SHP77 (cell line): Measurements from ENCODE around the gene ASTN1.
A peak's percentile ranks its signal among the peaks of the same experiment; 100 is the strongest.

ENCODE experiments used
- DNase-seq, 2 experiments: peaks; one replicate each; lab custom pipeline; 2025; lab: John Stamatoyannopoulos, UW

The ASTN1 gene

DNA sequence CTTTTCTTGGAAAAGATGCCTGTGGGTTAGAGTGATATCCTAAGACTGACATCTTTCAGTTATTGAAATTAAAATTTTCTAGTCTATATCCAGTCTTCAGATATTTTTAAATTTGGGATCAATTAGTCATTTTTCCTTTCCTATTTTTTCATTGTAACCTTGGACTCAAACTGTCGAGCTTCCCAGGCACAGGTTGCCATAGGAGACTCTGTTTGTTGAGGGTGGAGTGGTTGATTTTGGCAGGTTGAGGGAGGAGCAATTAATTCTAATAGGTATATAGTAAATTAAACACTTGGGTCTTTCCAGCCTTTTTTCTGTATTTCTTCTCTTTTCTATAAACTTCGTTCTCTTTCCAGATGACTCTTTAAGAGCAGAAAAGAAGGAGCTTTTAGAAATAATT is 326.8 kb downstream of the ASTN1 start:
- DNase-seq, result no peak

DNA sequence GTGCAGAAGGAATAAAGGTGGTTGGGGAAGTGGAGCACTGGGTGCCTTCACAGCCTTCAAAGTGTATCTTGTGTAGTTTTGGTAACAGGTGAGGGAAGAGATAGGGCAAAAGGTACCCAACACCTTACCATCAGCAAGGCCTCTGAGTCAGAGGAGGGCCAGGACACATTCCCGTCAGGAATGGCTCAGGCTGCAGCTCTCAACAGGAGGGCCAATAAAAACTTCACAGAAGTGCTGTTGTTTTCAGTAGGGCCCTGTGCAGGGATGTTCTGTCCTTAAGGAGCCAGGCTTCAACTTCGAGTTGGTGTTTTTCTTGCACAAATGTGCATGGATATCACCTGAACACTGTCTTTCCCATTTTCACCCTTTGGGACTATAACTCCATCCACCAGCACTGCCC is 333.4 kb downstream of the ASTN1 start:
- no peak for DNase-seq

DNA sequence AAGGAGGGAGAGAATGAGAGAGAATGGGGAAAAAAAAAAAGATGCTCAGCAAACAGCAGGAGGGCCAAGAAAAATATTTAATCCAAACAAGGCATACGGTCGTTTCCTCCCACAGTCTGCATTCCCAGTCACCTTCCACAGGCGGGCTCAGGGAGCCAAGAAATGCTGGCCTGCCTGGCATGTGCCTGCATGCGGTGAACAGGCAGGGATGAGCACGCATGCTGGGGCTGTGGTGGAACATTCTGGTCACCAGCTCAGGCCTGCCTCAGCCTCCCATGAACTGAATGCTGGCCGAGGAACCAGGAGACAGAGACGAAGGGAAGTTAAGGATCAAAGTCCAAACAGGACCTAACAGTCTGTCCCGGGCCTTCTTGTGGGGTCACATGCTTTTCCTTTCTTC is 335.3 kb downstream of the ASTN1 start:
- no peak for DNase-seq

DNA sequence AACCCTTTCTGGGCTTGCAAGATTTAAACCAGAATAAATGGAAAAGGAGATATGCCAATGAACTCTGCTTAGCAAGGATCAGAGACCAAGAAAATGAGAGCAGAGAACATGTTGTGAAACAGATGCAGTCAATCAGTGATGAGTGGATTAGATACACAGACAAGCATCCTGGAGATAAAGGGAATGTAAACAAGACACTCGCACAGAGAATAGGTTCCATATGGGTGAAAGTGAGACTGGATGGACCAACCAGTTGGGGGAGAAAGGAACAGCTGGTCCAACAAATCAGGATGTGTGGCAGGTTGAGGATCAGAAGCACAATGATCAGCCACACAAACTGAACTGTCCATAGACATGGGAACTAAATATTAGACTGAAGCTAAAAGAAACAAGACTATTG is 338.2 kb downstream of the ASTN1 start:
- DNase-seq, result peak in 1 of 2 experiments; percentile 38

DNA sequence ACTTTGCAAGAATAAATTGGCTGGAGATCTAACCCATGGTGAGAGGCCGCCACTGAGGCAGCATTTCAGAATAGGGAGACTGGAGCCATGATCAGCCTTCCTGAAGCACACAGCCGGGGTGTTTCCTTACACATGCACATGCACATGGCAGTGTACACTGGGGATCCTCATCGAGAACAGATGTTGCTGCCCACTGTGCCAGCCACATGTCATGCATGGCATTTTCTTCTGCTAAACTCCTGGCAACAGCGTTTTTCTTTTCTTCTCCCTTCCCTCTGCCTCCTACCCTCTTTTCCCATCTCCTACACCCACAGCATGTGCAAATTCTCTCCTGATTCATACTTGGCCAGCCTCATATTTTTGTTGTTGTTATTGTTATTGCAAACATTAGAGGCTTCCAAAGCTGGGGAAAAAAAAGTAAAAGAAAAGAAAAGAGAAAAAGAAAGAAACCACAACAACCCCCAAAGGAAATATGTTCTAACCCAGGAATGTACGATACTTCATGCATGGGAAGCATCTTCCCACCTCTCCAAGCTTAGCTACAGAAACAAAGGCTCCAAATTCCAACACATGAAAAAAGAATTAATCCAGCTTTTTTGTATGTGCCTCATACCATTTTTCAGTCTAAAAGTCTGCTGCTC is 344.0 kb downstream of the ASTN1 start:
- DNase-seq, result no peak

DNA sequence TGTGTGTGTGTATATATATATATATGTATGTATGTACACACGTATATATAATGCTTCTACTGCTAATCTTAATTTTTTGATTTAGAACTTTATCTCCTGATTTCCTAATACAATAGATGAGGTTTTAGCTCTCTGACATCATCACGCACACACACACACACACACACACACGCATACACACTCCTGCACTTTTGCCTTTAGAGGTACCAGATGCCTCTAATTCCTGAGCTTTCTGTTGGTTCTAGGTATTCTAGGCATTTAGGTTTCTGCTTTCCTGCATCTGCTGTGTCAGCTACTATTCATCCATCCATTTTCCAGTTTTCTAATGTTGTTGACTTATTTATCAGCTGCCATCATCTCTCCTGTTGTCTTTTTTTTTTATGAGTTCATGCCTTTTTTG is 348.3 kb downstream of the ASTN1 start:
- no peak for DNase-seq

DNA sequence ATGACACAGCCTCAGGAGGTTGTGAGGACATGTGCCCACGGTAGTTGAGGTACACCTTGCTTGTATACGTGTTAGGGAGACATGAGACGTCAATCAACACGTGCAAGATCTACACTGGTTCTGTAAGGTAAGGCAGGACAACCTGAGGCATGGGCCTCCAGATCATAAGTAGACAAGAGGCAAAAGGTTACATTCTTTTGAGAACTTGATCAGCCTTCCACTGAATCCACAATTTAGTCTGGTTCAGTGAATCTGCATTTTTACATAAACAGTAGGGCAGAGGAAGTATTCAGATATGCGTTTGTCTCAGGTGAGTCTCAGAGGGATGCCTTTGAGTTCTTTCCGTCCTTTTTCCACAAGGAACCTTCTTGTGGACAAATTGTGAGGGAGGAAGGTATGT is 348.9 kb downstream of the ASTN1 start:
- DNase-seq, result no peak

DNA sequence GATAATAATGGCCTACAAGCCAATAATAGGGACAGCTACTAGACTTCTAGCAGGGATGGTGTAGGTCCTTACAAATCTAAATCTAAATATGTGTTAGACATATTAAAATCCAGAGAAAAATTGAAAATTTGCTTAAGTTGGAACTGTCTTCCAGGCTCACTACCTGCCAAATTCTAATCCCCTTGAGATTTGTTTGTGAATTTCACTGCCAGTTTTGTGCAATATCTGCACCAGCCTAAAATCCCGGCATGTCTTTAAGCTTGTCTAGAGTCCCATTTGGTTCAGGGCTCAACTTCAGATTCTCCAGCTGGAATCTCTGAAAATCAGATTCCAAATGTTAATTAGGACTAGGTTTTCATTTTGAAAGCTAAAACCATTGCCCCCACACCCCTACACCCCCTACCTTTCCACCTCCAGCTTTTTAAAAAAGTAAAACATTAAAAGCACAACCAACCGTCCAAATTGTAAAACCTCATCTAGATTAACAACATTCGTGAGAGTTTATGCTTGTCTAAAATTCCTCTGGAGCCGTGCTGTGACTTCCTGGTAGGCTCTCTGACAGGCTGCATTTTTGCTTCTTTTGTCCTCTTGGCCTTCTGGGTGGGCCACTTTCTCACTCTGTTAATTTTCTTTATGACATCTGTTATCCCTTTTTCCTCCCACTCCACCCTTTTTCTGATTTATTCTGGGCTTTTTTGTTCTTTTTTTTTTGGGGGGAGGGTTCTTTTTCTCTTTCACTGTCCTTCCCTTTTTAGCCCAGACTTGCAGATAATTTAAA is 352.8 kb downstream of the ASTN1 start:
- DNase-seq, result no peak

DNA sequence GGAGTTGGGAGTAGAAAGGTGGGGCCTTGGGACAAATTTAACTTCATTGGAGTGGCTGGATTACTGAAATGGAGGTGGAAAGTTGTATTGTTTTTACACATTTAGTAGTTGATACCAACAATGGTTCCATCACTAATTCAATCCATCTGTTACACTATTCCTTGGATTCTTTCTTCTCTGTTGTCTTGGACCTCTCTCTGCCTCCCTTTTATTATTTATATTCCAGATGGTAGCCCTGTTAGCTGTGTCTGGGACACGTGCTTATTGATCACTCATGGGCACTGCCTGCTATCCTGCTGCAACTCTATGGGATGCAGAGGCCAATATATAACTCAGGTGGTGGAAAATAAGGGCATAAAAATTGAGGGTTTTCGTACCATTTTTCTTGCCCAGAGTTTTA is 355.2 kb downstream of the ASTN1 start:
- no peak for DNase-seq
